ENCODE data around the gene SHISA8.

SHISA8 gene

DNA sequence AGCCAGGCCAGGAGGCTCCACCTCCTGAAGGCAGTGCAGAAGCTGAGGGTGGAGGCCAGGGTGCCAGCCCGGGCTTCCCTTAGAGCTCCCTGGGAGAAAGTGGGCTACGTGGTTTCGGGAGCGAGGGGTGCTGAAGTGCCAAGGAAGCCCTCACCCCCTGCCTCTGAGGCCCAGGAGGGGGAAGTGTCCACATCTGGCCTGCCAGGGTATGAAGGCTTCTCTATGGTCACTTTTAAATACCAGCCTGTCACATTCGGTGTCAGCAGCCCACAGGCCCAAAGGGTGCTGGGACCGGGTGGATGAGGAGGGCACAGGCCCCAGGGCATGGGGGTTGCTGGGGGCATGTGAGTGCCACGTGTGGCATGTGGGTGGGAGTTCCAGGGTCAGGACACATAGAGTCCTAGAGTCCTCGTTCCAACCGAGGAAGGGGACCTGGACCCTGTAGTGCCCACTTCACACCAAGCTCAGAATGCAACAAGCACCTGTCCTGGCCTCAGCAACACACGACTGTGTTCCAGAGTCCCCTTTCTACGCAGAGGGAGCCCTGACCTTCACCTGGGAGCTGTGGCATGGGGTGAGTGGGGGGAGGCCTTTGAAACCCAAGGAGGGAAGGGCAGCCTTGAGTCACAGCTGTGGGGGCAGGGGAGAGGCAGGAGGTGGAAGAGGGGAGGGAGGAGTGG, 1.7 kb downstream of the SHISA8 start:
- FAIRE-seq = no peak

DNA sequence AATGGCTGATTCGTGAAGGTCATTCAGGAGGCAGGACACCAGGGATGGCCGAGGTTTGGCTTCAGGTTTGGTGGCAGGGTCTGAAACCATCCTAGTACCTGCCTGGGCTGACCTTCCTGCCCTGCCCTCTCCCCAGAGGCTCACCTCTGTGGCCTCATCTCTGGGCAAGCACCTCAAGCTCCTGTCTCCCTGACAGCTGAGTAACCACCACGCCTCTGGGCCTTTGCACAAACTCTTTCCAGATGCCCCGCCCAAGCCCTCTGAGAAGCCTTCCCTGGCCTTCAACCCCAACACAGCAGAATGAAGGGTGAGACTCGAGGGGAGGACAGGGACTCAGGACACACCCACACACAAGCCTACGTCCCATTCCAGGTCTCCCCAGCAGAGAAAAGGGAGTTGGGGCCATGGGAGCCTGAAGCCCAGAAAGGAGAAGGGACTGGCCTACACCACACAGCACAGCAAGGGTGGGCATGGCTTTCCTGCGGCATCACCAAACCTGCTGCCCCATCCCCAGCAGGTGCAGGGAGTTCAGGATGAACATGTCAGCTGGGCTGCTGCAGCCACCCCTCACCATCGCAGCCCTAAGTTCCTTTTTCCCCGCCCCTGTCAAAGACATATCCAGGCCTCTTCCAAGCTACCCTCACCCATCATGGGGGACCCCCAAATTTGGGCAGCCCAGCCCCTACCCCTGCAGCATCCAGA, 2.4 kb downstream of the SHISA8 start:
- FAIRE-seq = no peak
- no peak for DNase-seq (ENCODE audit: insufficient read length, low spot score)
- TF ChIP-seq, protein P1, sequence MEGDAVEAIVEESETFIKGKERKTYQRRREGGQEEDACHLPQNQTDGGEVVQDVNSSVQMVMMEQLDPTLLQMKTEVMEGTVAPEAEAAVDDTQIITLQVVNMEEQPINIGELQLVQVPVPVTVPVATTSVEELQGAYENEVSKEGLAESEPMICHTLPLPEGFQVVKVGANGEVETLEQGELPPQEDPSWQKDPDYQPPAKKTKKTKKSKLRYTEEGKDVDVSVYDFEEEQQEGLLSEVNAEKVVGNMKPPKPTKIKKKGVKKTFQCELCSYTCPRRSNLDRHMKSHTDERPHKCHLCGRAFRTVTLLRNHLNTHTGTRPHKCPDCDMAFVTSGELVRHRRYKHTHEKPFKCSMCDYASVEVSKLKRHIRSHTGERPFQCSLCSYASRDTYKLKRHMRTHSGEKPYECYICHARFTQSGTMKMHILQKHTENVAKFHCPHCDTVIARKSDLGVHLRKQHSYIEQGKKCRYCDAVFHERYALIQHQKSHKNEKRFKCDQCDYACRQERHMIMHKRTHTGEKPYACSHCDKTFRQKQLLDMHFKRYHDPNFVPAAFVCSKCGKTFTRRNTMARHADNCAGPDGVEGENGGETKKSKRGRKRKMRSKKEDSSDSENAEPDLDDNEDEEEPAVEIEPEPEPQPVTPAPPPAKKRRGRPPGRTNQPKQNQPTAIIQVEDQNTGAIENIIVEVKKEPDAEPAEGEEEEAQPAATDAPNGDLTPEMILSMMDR (IDR thresholded peaks at IDR 0.05; ENCODE audit: insufficient read depth, missing control alignments) = no peak

More for the DNA sequence above, 1.7 kb downstream of the SHISA8 start:
- DNase-seq (ENCODE audit: insufficient read length, low spot score) = no peak
- TF ChIP-seq, protein P1 (IDR thresholded peaks at IDR 0.05; ENCODE audit: insufficient read depth, missing control alignments) = no peak

DNA sequence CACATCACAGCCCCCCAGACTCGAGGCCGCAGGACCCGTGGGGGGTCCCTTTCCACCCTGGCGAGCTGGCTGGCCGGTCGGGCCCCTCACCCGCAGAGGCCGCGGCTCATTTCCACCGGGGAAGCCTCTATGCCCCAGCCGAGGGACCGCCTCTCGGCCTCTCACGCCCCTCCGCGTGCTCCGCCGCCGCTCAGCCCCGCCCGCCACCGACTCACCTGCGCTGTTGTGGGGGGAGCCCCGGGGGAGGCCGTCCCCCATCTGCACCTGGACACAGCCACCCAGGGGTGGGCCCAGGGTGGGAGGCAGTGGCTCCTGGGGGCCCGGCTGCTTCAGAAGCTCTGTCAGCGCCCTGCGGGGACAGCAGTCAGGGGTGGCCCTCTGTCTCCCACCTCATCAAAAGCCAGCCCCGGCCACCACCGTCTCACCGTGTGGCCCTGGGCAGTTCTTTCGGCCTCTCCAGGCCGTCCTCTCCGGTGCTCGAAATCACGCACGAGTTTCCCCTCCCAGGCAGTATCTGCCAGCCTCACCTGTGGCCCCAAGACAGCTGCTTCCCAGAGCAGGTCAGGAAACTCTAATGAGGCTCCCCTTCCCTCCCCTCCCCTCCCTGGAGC, 3.8 kb downstream of the SHISA8 start:
- TF ChIP-seq, protein P1 (IDR thresholded peaks at IDR 0.05; ENCODE audit: insufficient read depth, missing control alignments) = no peak
- FAIRE-seq (no peak), DNase-seq (ENCODE audit: insufficient read length, low spot score) (no peak)

DNA sequence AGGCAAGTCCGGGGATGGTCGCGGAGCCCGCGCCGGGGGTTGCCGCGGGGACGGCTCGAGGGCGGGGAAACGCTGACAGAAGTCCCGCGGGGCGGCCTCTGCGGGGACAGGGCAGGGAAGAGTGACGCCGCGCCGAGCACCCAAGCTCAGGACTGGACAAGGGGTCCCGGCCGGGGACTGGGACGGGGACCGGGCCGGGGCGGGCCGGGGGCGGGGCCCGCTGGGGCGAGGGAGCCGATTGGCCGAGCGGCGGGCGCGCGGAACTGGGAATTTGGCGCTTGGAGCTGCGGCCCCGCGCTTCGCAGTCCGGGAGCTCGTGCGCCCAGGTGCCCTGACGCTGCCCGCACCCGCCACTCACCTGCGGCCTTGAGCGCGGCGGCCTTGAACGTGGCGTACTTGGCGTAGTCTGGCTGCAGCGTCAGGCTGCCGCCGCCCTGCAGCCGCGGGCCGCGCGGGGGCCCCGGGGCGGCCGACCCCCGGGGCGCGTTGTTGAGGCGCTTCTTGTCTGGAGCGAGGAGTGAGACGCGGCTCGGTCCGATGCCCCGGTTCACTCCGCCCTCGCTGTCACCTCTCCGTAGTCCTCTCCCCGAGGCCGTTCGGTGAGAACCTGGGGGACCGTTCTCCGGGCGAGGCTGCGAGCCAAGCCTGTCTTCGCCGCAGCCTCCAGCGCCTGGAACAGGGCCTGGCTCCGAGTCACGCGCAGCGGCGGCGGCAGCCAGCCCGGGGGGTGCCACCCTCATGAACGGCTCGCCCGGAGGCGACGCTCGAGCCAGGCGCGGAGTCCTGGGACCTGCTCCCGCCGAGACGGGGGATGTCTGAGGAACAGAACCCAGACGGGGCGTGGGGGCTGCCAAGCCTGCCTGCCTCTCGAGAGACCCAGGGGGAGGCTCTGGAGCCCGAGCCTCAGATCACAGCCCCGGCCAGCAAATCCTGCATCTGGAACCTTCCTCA, 4.5 kb downstream of the SHISA8 start:
- no peak for DNase-seq (ENCODE audit: insufficient read length, low spot score)
- TF ChIP-seq, protein P1 (IDR thresholded peaks at IDR 0.05; ENCODE audit: insufficient read depth, missing control alignments) = no peak
- no peak for FAIRE-seq

DNA sequence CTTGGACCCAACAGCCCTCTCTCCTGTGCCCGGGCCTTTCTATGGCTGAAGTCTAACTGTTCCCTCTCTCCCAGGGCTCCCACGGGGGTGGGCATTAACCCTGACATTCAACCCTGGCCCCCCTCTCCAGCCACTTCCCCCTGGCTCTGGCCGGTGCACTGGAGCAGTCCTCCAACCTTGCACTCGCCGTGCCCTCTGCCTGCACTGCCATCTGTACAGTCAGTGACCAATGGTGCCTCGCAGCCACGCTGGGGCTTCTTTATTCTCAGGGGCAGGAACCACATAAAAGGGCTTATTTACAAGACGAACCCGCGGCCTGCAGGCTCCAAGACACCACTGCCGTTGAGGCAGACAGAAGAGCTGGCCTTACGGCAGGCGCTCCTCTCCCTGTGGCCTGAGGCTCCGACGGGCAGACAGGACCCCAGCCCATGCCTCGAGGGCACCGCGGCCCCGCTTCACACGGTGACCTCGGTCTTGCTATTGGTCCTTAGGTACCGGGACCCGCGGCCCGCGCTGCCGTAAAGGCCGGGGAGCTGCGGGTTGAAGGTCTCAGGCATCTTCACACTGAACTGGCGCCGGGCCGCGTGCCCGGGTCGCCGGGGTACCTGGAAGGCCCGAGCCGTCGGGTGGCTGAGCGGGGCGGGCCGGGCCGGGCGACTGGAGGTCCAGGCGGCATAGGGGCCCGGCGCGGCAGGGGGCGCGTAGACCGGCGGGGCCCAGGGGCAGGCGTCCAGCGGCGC, 5.4 kb downstream of the SHISA8 start:
- DNase-seq (ENCODE audit: insufficient read length, low spot score) = no peak
- TF ChIP-seq, protein P1 (IDR thresholded peaks at IDR 0.05; ENCODE audit: insufficient read depth, missing control alignments) = no peak
- no peak for FAIRE-seq

Data from D721Med (cell line).